ENCODE data around the gene SUMO4. TPM values are rescaled to one million over a fixed set of nuclear protein-coding genes. Genes with fewer than 3 reads are reported as not detected.

The SUMO4 gene
- total RNA-seq, 1 experiment from 2014 or later, result 2.4 TPM

DNA sequence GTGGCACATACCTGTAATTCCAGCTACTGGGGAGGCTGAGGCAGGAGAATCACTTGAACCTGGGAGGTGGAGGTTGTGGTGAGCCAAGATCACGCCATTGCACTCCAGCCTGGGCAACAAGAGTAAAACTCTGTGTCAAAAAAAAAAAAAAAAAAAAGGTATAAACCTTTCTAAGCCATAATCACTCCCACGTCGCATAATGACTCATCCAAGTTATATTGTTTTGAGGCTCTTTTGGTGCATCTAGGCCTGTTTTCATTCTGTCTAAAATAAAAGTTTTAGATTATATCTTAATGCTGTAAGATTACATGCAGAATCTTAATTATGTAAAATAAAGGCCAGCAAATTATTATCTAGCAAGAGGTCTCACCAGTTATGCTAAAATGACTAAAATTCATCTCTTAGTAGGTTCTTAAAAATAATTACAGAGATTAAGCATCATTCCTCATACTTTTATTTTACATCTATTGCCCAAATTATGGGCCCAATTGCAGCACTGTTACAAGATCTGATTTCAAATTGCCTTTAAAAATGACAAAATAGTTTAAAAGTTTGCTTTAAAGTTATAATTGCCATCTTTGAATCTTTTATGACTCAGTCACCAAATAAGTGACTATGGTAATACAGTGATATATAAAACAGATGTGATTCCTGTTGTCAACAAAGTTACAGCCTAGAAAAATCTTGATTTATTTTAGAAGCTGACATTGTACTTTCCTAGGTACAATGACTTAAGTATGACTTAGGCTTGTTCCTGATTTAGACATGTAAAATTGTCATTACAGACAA is 10.4 kb upstream of the SUMO4 start:
- ChIA-PET CTCF (no interaction called here), POLR2A (no interaction called here)
- H3K4me3 Mint-ChIP-seq (ENCODE audit: unreplicated experiment), result no peak overlapping the region
- peaks cover 35% of the 10 kb centered on the region for H3K36me3 Mint-ChIP-seq (ENCODE audit: insufficient read depth, unreplicated experiment)
- H3K27me3 ChIP-seq (replicated peaks; ENCODE audit: control insufficient read depth, insufficient read depth, low read length), result no peaks in the 10 kb centered on the region
- no peaks in the 10 kb centered on the region for H3K9me3 Mint-ChIP-seq (ENCODE audit: unreplicated experiment)
- no peak overlapping the region for H3K27ac Mint-ChIP-seq (ENCODE audit: unreplicated experiment)
- no peak for DNase-seq
- intact Hi-C loops (cut with micrococcal nuclease; ENCODE audit: unreplicated experiment), result no loop called here
- H3K9me3 ChIP-seq, result no peaks in the 10 kb centered on the region
- H3K4me1 Mint-ChIP-seq (ENCODE audit: low read depth, unreplicated experiment), result no peaks in the 10 kb centered on the region
- TF ChIP-seq, protein P1, sequence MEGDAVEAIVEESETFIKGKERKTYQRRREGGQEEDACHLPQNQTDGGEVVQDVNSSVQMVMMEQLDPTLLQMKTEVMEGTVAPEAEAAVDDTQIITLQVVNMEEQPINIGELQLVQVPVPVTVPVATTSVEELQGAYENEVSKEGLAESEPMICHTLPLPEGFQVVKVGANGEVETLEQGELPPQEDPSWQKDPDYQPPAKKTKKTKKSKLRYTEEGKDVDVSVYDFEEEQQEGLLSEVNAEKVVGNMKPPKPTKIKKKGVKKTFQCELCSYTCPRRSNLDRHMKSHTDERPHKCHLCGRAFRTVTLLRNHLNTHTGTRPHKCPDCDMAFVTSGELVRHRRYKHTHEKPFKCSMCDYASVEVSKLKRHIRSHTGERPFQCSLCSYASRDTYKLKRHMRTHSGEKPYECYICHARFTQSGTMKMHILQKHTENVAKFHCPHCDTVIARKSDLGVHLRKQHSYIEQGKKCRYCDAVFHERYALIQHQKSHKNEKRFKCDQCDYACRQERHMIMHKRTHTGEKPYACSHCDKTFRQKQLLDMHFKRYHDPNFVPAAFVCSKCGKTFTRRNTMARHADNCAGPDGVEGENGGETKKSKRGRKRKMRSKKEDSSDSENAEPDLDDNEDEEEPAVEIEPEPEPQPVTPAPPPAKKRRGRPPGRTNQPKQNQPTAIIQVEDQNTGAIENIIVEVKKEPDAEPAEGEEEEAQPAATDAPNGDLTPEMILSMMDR (IDR thresholded peaks at IDR 0.05; ENCODE audit: insufficient read depth in 1 of 2, low read depth in 1 of 2, low read length in 1 of 2, severe bottlenecking in 1 of 2, unreplicated experiment in 1 of 2), result no peak
- H3K4me3 ChIP-seq (ENCODE audit: low read depth, low read length), result no peak overlapping the region
- H3K27me3 Mint-ChIP-seq (ENCODE audit: insufficient read depth, unreplicated experiment), result no peaks in the 10 kb centered on the region
- no TSS peak for BruUV-seq (replicated peaks)
- H3K4me1 ChIP-seq, result no peaks in the 10 kb centered on the region
- H3K36me3 ChIP-seq (ENCODE audit: control insufficient read depth, insufficient read depth, low read length), result 0 out of 2 replicates have a peak, but pooled peaks cover 1% of the 10 kb centered on the region

DNA sequence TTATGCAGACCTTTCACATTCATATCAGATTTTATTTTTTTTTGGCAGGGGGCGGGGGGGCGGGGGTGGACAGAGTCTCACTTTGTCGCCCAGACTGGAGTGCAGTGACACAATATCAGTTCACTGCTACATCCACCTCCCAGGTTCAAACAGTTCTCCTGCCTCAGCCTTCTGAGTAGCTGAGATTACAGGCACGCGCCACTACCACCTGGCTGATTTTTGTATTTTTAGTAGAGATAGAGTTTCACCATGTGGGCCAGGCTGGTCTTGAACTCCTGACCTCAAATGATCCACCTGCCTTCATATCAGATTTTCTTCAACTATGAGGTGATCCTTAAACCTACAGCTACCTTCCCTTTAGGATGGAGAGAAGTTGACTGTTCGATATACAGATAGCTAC is 8.0 kb upstream of the SUMO4 start:
- Histone ChIP-seq H3K36me3 (ENCODE audit: control insufficient read depth, insufficient read depth, low read length) (0 out of 2 replicates have a peak, but pooled peaks cover 1% of the 10 kb centered on the region), H3K27me3 (replicated peaks; ENCODE audit: control insufficient read depth, insufficient read depth, low read length) (no peaks in the 10 kb centered on the region), H3K4me3 (ENCODE audit: low read depth, low read length) (no peak overlapping the region), H3K4me1 (no peaks in the 10 kb centered on the region), H3K9me3 (no peaks in the 10 kb centered on the region)
- TF ChIP-seq, protein P1 (IDR thresholded peaks at IDR 0.05; ENCODE audit: insufficient read depth in 1 of 2, low read depth in 1 of 2, low read length in 1 of 2, severe bottlenecking in 1 of 2, unreplicated experiment in 1 of 2), result no peak
- BruUV-seq (replicated peaks), result no TSS peak
- ChIA-PET CTCF (no interaction called here), POLR2A (no interaction called here)
- Mint-ChIP-seq H3K4me3 (ENCODE audit: unreplicated experiment) (no peak overlapping the region), H3K4me1 (ENCODE audit: low read depth, unreplicated experiment) (no peaks in the 10 kb centered on the region), H3K9me3 (ENCODE audit: unreplicated experiment) (no peaks in the 10 kb centered on the region), H3K36me3 (ENCODE audit: insufficient read depth, unreplicated experiment) (peaks cover 36% of the 10 kb centered on the region), H3K27ac (ENCODE audit: unreplicated experiment) (no peak overlapping the region), H3K27me3 (ENCODE audit: insufficient read depth, unreplicated experiment) (no peaks in the 10 kb centered on the region)
- intact Hi-C loops (cut with micrococcal nuclease; ENCODE audit: unreplicated experiment), result no loop called here
- DNase-seq, result no peak

DNA sequence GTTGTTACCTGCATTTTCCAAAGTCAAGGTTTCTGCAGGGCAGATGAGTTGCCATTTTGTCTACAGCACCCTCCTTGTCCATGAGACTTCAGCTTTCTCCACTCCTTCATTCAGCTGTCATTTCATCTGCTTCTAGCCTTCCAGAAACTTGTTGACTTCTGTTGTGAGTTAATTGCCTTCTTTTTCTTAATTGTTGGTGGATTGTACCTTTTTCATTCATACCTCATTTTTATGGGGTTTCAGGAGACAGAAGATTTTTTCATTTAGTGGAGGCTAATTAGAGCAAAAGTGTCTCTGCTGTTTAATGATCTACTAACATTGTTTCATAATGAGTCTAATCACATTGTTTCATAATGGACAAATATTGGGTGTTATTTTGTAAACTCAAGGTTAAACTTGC is 7.5 kb upstream of the SUMO4 start:
- Histone ChIP-seq H3K9me3 (no peaks in the 10 kb centered on the region), H3K4me1 (no peaks in the 10 kb centered on the region), H3K4me3 (ENCODE audit: low read depth, low read length) (no peak overlapping the region), H3K27me3 (replicated peaks; ENCODE audit: control insufficient read depth, insufficient read depth, low read length) (no peaks in the 10 kb centered on the region), H3K36me3 (ENCODE audit: control insufficient read depth, insufficient read depth, low read length) (0 out of 2 replicates have a peak, but pooled peaks cover 1% of the 10 kb centered on the region)
- no peaks in the 10 kb centered on the region for H3K9me3 Mint-ChIP-seq (ENCODE audit: unreplicated experiment)
- H3K27ac Mint-ChIP-seq (ENCODE audit: unreplicated experiment), result no peak overlapping the region
- BruUV-seq (replicated peaks), result no TSS peak
- no peaks in the 10 kb centered on the region for H3K4me1 Mint-ChIP-seq (ENCODE audit: low read depth, unreplicated experiment)
- peaks cover 41% of the 10 kb centered on the region for H3K36me3 Mint-ChIP-seq (ENCODE audit: insufficient read depth, unreplicated experiment)
- no peak for DNase-seq
- H3K4me3 Mint-ChIP-seq (ENCODE audit: unreplicated experiment), result no peak overlapping the region
- H3K27me3 Mint-ChIP-seq (ENCODE audit: insufficient read depth, unreplicated experiment), result no peaks in the 10 kb centered on the region
- CTCF ChIA-PET, result no interaction called here
- intact Hi-C loops (cut with micrococcal nuclease; ENCODE audit: unreplicated experiment), result no loop called here
- POLR2A ChIA-PET, result no interaction called here
- TF ChIP-seq, protein P1 (IDR thresholded peaks at IDR 0.05; ENCODE audit: insufficient read depth in 1 of 2, low read depth in 1 of 2, low read length in 1 of 2, severe bottlenecking in 1 of 2, unreplicated experiment in 1 of 2), result no peak

Measured in Caco-2 (cell line).